Epithelial cell of proximal tubule (primary cell): ENCODE results near the gene FAM227A. TPM values are rescaled to one million over a fixed set of nuclear protein-coding genes. Genes with fewer than 3 reads are reported as not detected.
A peak's percentile ranks its signal among the peaks of the same experiment; 100 is the strongest.

Source experiments
- DNase-seq: peaks from one replicate; pipeline ENCODE4 v3.0.0-alpha.2; 2011; ENCODE audit warnings: low read depth
- H3K4me3 ChIP-seq: 2 replicates; pipeline ENCODE4 v1.5.1; 2011; ENCODE audit warnings: low read depth, mild to moderate bottlenecking, low read length
- total RNA-seq: library from RNA; depleted of rRNA; stranded (reverse); fragments of >200 nt; gene quantifications from 2 replicates; pipeline ENCODE4 v1.2.3, GENCODE V29; 2015
- TF ChIP-seq, protein P1 (sequence below): conservative IDR thresholded peaks from 2 replicates; pipeline ENCODE4 v1.5.1; 2012; ENCODE audit warnings: low read depth, mild to moderate bottlenecking, low read length

The FAM227A gene
- 1.0 and 2.0 TPM in 2 replicates for total RNA-seq

DNA sequence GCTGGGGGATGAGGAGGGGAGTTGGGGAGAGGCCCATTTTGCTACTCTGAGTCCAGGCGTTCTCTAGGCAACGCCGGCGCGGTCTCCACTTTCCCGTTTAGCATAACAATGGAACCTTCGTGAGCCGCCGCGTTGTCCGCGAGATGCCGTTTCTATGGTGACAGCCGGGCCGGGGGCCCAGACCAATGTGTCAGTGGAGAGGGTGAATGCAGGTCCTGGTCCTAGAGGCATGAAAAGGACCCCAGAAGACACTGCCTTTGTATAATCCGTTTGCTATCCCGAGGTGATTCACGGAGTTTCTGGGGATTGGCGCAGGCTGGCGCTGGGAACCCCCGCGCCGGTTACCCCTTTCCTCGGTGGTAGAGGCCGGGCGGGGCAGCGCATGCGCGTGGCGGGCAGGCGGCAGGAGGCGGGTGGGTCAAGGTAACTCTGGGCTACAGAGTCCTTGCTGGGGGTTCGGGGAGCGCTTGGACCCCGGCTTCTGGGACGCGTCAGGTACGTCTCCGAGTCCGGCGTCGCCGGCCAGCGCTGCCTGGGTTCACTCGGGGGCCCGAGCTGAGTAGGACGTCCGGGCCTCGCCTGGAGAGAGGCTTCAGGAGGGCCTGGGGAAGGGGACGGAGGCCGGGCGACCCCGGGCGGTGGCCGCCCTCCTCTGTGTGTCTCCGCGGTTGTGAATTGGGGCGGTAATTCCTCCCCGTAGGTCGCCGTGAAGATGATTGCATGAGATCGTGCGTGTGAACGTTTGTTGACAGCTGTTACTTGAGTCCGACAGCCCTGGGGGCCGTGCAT, at the start of gene FAM227A, which contains the start of gene CBY1:
Gene FAM227A, minus strand, starts transcription at position 137 of the 789 bp plus-strand sequence. CDS start 6,224 bp downstream, outside the sequence.
Gene CBY1, plus strand, starts transcription at position 383 of the 789 bp plus-strand sequence. CDS start 11,417 bp downstream, outside the sequence.
- H3K4me3 ChIP-seq = peak within 1 kb of the TSS; percentile 96
- TF ChIP-seq, protein P1, sequence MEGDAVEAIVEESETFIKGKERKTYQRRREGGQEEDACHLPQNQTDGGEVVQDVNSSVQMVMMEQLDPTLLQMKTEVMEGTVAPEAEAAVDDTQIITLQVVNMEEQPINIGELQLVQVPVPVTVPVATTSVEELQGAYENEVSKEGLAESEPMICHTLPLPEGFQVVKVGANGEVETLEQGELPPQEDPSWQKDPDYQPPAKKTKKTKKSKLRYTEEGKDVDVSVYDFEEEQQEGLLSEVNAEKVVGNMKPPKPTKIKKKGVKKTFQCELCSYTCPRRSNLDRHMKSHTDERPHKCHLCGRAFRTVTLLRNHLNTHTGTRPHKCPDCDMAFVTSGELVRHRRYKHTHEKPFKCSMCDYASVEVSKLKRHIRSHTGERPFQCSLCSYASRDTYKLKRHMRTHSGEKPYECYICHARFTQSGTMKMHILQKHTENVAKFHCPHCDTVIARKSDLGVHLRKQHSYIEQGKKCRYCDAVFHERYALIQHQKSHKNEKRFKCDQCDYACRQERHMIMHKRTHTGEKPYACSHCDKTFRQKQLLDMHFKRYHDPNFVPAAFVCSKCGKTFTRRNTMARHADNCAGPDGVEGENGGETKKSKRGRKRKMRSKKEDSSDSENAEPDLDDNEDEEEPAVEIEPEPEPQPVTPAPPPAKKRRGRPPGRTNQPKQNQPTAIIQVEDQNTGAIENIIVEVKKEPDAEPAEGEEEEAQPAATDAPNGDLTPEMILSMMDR = no peak
- DNase-seq = no peak

DNA sequence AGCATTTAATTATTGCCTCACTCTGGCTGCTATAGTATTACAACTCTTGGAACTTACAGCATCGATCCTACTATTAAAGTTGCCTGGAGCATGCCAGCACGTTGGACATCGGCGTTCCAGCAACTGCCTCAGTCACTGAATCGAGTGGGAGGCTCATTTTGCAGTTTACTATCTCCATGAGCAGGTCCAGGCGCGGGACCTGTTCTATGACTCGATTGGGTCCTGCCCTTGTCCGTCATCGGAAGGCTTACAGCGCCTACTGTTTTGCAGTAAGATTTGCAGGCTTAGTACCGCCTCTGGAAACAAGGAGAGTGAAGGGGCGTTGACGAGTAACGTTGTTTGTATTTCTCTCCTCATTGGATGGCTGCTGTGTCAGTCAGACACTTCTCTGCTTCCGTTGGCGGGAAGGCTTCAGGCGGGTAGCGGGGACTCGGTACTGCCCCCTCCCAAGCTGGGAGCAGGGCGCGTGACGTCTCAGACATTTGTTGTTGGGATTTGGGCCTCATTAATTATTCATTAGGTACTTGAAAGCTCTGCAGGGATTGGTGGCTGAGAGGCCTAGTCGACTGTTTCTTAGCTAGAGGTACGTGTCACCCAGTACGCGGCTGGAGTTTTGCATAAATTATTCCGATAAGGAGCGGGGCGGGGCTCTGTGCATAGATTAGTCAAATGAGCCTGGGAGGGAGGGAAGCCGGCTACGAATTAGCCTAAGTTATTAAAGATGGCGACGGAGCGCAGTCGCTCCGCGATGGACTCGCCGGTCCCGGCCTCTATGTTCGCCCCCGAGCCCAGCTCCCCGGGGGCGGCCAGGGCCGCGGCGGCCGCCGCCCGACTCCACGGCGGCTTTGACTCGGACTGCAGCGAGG, 49.3 kb upstream of the FAM227A start, which contains the start of gene GTPBP1:
Gene GTPBP1, plus strand, starts transcription at position 710 of the 866 bp plus-strand sequence. Its CDS starts 12 bp downstream, at position 722.
- TF ChIP-seq, protein P1 = peak; percentile 2
- peak; percentile 99 for DNase-seq

DNA sequence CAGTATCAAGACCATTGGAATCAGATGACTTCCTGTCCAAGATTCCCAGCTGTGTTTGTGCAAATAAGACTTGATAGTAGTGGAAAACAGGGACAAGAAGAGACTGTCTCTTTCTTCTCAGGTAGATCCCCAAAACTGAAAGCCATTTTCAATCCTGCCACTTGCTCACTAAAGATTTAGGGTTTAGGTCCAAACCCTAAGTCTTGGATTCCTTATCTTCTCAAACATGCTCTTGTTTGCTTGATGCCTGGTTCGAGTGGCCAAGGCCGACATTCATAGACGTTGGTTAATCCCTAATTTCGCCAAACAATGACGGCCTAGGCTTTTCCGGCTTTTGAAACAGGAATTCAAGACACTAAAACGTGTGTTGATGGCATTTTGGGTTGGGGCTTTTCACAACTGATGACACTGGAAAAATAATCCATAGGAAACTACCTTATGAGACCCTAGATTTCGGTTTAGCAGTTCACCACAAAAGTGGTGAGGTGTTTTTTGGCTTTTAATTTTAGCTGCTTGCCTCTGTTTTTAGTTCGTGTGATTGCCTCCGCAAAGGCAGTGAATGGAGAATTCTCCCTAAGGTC, 48.6 kb upstream of the FAM227A start:
- no peak for DNase-seq
- H3K4me3 ChIP-seq = peak overlapping the region; percentile 38
- TF ChIP-seq, protein P1 = no peak

More for the DNA sequence above, 49.3 kb upstream of the FAM227A start, which contains the start of gene GTPBP1:
- peak within 1 kb of the TSS; percentile 92 for H3K4me3 ChIP-seq

DNA sequence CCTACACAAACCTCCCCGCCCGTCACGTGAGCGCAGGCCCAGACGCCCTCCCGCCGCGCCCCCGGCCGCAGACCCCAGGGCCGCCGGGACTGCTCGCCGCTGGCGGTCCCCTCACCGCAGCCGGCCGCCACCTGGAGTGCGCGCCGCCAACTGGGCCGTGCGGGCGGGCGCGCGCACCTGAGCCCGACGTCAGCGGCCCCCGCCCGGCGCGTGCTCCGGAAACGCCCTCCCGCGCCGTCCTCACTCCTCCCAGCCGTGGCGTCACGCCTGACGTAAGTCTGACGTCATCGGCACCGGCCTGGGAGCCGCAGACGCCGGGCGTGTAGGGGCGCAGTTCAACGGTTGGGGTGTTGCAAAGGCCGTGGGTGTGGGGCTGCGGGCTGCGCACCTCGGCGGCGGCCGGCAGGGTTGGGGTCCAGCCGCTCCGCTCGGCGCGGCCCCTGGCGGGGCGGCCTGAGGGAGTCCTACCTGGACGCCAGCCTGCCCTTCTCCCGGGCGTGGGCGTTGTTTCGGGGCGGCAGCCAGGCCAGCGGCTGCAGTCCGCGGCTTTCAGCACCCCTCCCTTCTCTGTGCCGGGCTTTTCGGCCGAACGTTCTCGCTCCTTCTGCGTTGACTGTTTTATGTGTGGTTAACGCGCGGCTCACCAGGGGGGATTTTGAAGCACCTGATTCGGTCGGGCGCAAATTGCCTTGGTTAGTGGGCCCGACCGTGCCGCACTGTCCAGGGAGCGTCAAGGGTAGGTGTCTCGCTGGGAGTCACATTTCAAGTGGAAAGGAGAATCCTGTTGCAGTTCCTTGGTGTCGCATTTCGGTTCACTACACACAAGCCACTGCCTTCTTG, 44.8 kb upstream of the FAM227A start, which contains the start of gene JOSD1:
Gene JOSD1, minus strand, starts transcription at position 155 of the 840 bp plus-strand sequence. CDS start 956 bp downstream, outside the sequence.
- no peak for DNase-seq
- TF ChIP-seq, protein P1 = no peak
- peak within 1 kb of the TSS; percentile 73 for H3K4me3 ChIP-seq

DNA sequence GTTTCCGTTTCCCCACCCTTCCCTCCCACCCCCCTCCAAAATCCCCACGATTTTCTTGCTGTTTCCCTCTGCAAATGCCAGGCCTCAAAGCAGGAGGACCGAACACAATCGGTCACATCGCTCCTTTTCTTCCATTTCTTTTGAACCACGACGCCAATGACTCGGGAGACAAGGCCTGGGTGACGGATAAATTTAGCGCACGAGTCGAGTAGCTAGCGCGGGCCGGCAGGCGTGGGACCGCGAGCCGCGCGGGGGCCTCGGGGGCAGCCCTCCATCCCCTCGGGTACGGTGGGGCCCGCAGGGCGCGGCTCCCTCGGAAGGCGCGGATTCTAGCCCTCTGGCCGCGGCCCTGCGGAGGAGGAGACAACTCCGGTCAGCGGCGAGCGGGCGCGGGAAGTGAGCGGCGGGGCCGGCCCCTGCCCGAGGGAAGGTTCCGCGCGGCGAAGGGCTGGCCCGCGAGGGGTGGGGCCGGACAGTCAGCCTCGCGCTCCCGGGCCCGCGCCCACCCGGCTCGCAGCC, 44.1 kb upstream of the FAM227A start:
- TF ChIP-seq, protein P1 = no peak
- H3K4me3 ChIP-seq = peak overlapping the region; percentile 73
- no peak for DNase-seq
